H1 (cell line): ENCODE measurements around the gene ERH. TPM values are rescaled to one million over a fixed set of nuclear protein-coding genes. Genes with fewer than 3 reads are reported as not detected.

Experiments
- CTCF ChIA-PET: fragments of 300-600 bp; sonication (Branson Sonifier 250); formaldehyde crosslinking; loops from one replicate; lab custom pipeline; 2021; ENCODE audit not compliant: partially characterized antibody; lab: Charles Lee
- POLR2A ChIA-PET: fragments of 300-600 bp; sonication (Branson Sonifier 250); formaldehyde crosslinking; loops from one replicate; lab custom pipeline; 2021; ENCODE audit warnings: inconsistent platforms; ENCODE audit not compliant: partially characterized antibody; lab: Charles Lee
- DNase-seq, 2 experiments: peaks; one replicate each; pipeline versions ENCODE4 v3.0.0 to v3.0.0-alpha.2; 2010 to 2022; ENCODE audit warnings: low spot score in 2 of 2, low read depth in 1 of 2, mixed read lengths in 1 of 2
- FAIRE-seq: peaks from 2 replicates; lab custom pipeline; 2011; peaks lifted over from hg19 to GRCh38; lab: Jason Lieb, UNC
- H2AFZ ChIP-seq: 2 replicates; pipeline ENCODE4 v1.8.1; 2012; ENCODE audit warnings: low read length, inconsistent platforms
- H2AK5ac ChIP-seq: 2 replicates; pipeline ENCODE4 v1.6.1; 2013; ENCODE audit warnings: low read depth, low read length
- H2BK120ac ChIP-seq: replicated peaks from 2 replicates; pipeline ENCODE3; 2013; ENCODE audit warnings: low read depth, low read length, inconsistent platforms
- H2BK12ac ChIP-seq: 2 replicates; pipeline ENCODE4 v1.6.1; 2013; ENCODE audit warnings: low read depth, low read length
- H2BK15ac ChIP-seq: 2 replicates; pipeline ENCODE4 v1.6.1; 2013; ENCODE audit warnings: low read length
- H2BK20ac ChIP-seq: 2 replicates; pipeline ENCODE4 v1.6.1; 2013; ENCODE audit warnings: low read length
- H2BK5ac ChIP-seq: 2 replicates; pipeline ENCODE4 v1.6.1; 2013; ENCODE audit warnings: low read depth, low read length
- H3K14ac ChIP-seq: 2 replicates; pipeline ENCODE4 v1.6.1; 2013; ENCODE audit warnings: inconsistent platforms; ENCODE audit not compliant: insufficient read length
- H3K18ac ChIP-seq: 2 replicates; pipeline ENCODE4 v1.6.1; 2013; ENCODE audit warnings: low read length; ENCODE audit errors: extremely low read depth
- H3K23ac ChIP-seq: 2 replicates; pipeline ENCODE4 v1.6.1; 2013; ENCODE audit warnings: inconsistent platforms; ENCODE audit not compliant: insufficient read length
- H3K23me2 ChIP-seq: 2 replicates; pipeline ENCODE4 v1.6.1; 2013; ENCODE audit warnings: low read depth, low read length
- H3K27ac ChIP-seq: 2 replicates; pipeline ENCODE4 v1.6.1; 2011; ENCODE audit warnings: low read depth, low read length, inconsistent platforms
- H3K27me3 ChIP-seq, 4 experiments: replicated peaks in 1 of 4; 1 replicate in 1 of 4; 2 replicates in 3 of 4; pipeline versions ENCODE4 v1.6.1 to v1.8.1; 2011 to 2013; ENCODE audit warnings: low read length in 3 of 4, mild to moderate bottlenecking in 3 of 4, inconsistent platforms in 2 of 4, mixed read lengths in 2 of 4, moderate library complexity in 1 of 4; ENCODE audit not compliant: control insufficient read depth in 3 of 4, insufficient read depth in 3 of 4; ENCODE audit errors: extremely low read depth in 1 of 4
- H3K36me3 ChIP-seq, 4 experiments: 2 replicates each; pipeline versions ENCODE4 v1.6.1 to v1.8.1; 2011 to 2013; ENCODE audit warnings: mild to moderate bottlenecking in 4 of 4, low read length in 3 of 4, moderate library complexity in 2 of 4, control low read depth in 1 of 4, inconsistent platforms in 1 of 4; ENCODE audit not compliant: insufficient read depth in 4 of 4, control insufficient read depth in 2 of 4
- H3K4ac ChIP-seq: replicated peaks from 2 replicates; pipeline ENCODE3; 2013; ENCODE audit warnings: low read length, low read depth, mixed read lengths, inconsistent platforms; ENCODE audit not compliant: insufficient read length
- H3K4me1 ChIP-seq, 4 experiments: replicated peaks in 1 of 4; 1 replicate in 1 of 4; 2 replicates in 3 of 4; pipeline versions ENCODE4 v1.6.1 to v1.8.1; 2011 to 2013; ENCODE audit warnings: low read length in 3 of 4, inconsistent platforms in 2 of 4, mixed read lengths in 1 of 4; ENCODE audit not compliant: insufficient read depth in 4 of 4, control insufficient read depth in 3 of 4
- H3K4me2 ChIP-seq, 2 experiments: 2 replicates each; pipeline versions ENCODE4 v1.6.1 to v1.8.1; 2011 to 2013; ENCODE audit warnings: low read depth in 2 of 2, low read length in 2 of 2, control low read depth in 1 of 2, inconsistent platforms in 1 of 2, mild to moderate bottlenecking in 1 of 2; ENCODE audit not compliant: insufficient read depth in 1 of 2
- H3K4me3 ChIP-seq, 4 experiments: fragments of 200-600, 300-600 bp in 1 of 4; sonication (generic), shearing (Covaris generic), sonication (Bioruptor Twin) in 1 of 4; 2 replicates each; pipeline versions ENCODE4 v1.5.1 to v1.8.1; 2011 to 2016; ENCODE audit warnings: low read length in 4 of 4, low read depth in 3 of 4, control low read depth in 2 of 4, inconsistent platforms in 2 of 4, mild to moderate bottlenecking in 2 of 4, mixed read lengths in 1 of 4, moderate library complexity in 1 of 4; ENCODE audit not compliant: insufficient read depth in 2 of 4; ENCODE audit errors: extremely low read depth in 1 of 4
- H3K56ac ChIP-seq: replicated peaks from 2 replicates; pipeline ENCODE3; 2013; ENCODE audit warnings: low read depth, mild to moderate bottlenecking, mixed read lengths, low read length, inconsistent platforms; ENCODE audit not compliant: insufficient read length
- H3K79me1 ChIP-seq: 2 replicates; pipeline ENCODE4 v1.6.1; 2013; ENCODE audit warnings: low read depth, low read length, control low read depth
- H3K79me2 ChIP-seq, 2 experiments: 2 replicates each; pipeline versions ENCODE4 v1.6.1 to v1.8.1; 2012 to 2013; ENCODE audit warnings: low read length in 2 of 2, mild to moderate bottlenecking in 2 of 2, inconsistent platforms in 1 of 2; ENCODE audit not compliant: insufficient read depth in 2 of 2, control insufficient read depth in 1 of 2
- H3K9ac ChIP-seq, 4 experiments: replicated peaks in 1 of 4; 1 replicate in 1 of 4; 2 replicates in 3 of 4; pipeline versions ENCODE4 v1.6.1 to v1.8.1; 2011 to 2013; ENCODE audit warnings: low read depth in 3 of 4, low read length in 3 of 4, control low read depth in 2 of 4, mild to moderate bottlenecking in 2 of 4, moderate library complexity in 2 of 4, inconsistent platforms in 1 of 4; ENCODE audit errors: extremely low read depth in 1 of 4
- H3K9me3 ChIP-seq, 2 experiments: 2 replicates each; pipeline versions ENCODE4 v1.6.1 to v1.8.1; 2012 to 2013; ENCODE audit warnings: mild to moderate bottlenecking in 2 of 2, moderate library complexity in 2 of 2, control low read depth in 1 of 2, inconsistent platforms in 1 of 2, low read depth in 1 of 2, low read length in 1 of 2, mixed read lengths in 1 of 2; ENCODE audit not compliant: insufficient read depth in 2 of 2
- H4K20me1 ChIP-seq, 2 experiments: replicated peaks in 1 of 2; 2 replicates each; pipeline versions ENCODE3 to v1.8.1; 2011 to 2013; ENCODE audit warnings: inconsistent platforms in 2 of 2, low read length in 2 of 2, mild to moderate bottlenecking in 1 of 2; ENCODE audit not compliant: insufficient read depth in 2 of 2, control insufficient read depth in 1 of 2
- H4K5ac ChIP-seq: 2 replicates; pipeline ENCODE4 v1.6.1; 2013; ENCODE audit warnings: low read length, low read depth, mixed read lengths, inconsistent platforms; ENCODE audit not compliant: insufficient read length
- H4K8ac ChIP-seq: 2 replicates; pipeline ENCODE4 v1.8.0; 2013; ENCODE audit warnings: mild to moderate bottlenecking, moderate library complexity, low read length, inconsistent platforms; ENCODE audit not compliant: insufficient read depth; ENCODE audit errors: extremely low read depth
- H4K91ac ChIP-seq: replicated peaks from 2 replicates; pipeline ENCODE3; 2013; ENCODE audit warnings: low read length, mixed read lengths, inconsistent platforms; ENCODE audit not compliant: insufficient read length
- WGBS, 2 experiments: shearing (Covaris generic) in 1 of 2; methylation state at CpG; one replicate each; pipeline versions ENCODE4 v1.1.6 to v1.1.7; 2013 to 2015; ENCODE audit warnings: low lambda C conversion rate in 2 of 2, mixed read lengths in 2 of 2, inconsistent platforms in 1 of 2, low coverage in 1 of 2, missing lambda C conversion rate in 1 of 2; ENCODE audit not compliant: insufficient replicate concordance in 2 of 2, insufficient coverage in 1 of 2, insufficient read length in 1 of 2; ENCODE audit errors: extremely low coverage in 1 of 2, missing lambda C conversion rate in 1 of 2; 5-methylcytosine and 5-hydroxymethylcytosine counted together
- polyA plus RNA-seq, 7 experiments: library from polyadenylated mRNA; depleted of rRNA in 3 of 7; stranded (reverse) in 5 of 7; unstranded in 2 of 7; fragments of >200 nt in 5 of 7; fragments of 200-250 nt in 2 of 7; gene quantifications; 1 replicate in 5 of 7; 2 replicates in 1 of 7; 4 replicates in 1 of 7; pipeline versions ENCODE4 v1.2.1 to v1.2.3, GENCODE V29; 2011 to 2013; ENCODE audit warnings: missing spikeins in 2 of 7, mixed read lengths in 2 of 7
- total RNA-seq: library from RNA; stranded (reverse); fragmentation: NEBNext Ultra II Directional; extraction: Animal tissue kit (Norgen Biotek cat#: 25700); gene quantifications from 2 replicates; pipeline ENCODE4 v1.2.1, GENCODE V29; 2021

The ERH gene
- total and polyA plus RNA-seq, 2 of the 8 experiments (the other 6 are each of a cell fraction or from before 2014, with no cell fraction given), result 329 to 454 TPM

GRCh38 chr14:69345402-69345801, 52.7 kb downstream of the ERH start:
- Histone ChIP-seq H3K4ac (no peak overlapping the region), H2BK5ac (no peak overlapping the region), H4K8ac (no peak overlapping the region), H3K56ac (no peak overlapping the region), H3K79me1 (no peaks in the 10 kb centered on the region), H3K18ac (no peak overlapping the region), H3K36me3 (no peaks in the 10 kb centered on the region), H3K4me3 (no peak overlapping the region), H2AK5ac (no peak overlapping the region), H4K5ac (no peak overlapping the region), H3K27me3 (no peaks in the 10 kb centered on the region), H3K27ac (no peak overlapping the region), H3K79me2 (no peaks in the 10 kb centered on the region), H2AFZ (no peak overlapping the region), H3K23ac (no peak overlapping the region), H4K20me1 (peaks cover 0 to 3% of the 10 kb centered on the region in 2 experiments), H2BK120ac (no peak overlapping the region), H2BK12ac (no peak overlapping the region), H3K9me3 (no peaks in the 10 kb centered on the region), H3K14ac (no peak overlapping the region), H2BK20ac (no peak overlapping the region), H3K4me1 (peaks cover 0 to 3% (median 0%) of the 10 kb centered on the region in 4 experiments; a peak in 4 of 7 replicates), H3K23me2 (no peaks in the 10 kb centered on the region), H4K91ac (no peak overlapping the region), H3K9ac (no peak overlapping the region), H3K4me2 (no peak overlapping the region), H2BK15ac (no peak overlapping the region)
- FAIRE-seq (no peak), DNase-seq (no peak)
- 82% methylated on average over 4 of the region's 4 CpGs; no CpG with 5 or more reads in 1 of the 2 experiments for WGBS, 2 experiments
- CTCF ChIA-PET, result interaction anchor here (0.6 to 10.1 kb wide), 18 partner anchors 11 to 114 kb away, joined by 3 to 140 read pairs (median 13); no protein-coding TSS in a partner anchor
- POLR2A ChIA-PET, result interaction anchor here (0.5 to 2.6 kb wide), 3 partner anchors 11 to 53 kb away, joined by 3 to 5 read pairs (median 3); partner anchors contain the start of gene SLC39A9
